CD4-positive, alpha-beta T cell treated with Interleukin-15 for 1 hour (primary cell): ENCODE data around the gene TMEM242.
"Not testable (repeated sequence)": the region's sequence is repeated elsewhere in the genome, so short reads cannot be mapped to it uniquely, and the experiment has no call there.

Experiments
- DNase-seq: peaks from one replicate; pipeline ENCODE4 v3.0.0-alpha.2; 2020

The TMEM242 gene

DNA sequence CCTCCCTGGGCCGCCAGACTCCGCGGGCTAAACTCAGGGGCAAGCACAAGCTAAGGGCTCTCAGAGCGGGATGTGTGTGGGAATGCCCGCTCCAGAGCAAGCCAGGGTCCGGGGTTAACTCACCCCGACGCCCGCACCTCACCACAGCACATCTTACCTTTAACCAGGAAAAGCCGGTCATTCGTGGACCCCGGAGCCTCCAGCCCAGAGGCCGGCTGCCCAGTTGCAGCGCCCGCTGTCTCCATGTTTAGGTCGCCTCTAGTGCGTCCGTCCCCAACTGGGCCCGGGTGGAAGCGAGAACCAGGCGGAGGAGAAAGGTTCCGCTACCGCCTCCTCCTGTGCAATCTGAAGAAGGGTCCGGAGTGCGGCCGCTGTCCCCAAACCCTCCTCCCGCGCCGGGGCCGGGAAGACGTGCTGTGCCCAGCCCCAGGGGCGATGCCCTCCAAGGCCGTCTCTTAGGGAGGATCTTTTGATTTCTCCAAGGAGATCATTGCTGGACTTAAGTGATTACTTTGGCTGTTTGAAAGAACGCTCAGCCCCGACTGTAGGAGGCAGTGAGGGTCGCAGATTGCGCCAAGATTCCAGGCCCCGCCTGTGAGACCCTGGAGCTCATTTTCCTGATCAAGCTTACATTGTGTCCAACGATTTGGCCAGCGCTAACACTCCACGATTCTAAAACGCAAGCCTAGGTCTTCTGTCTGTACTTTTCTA, at the start of gene TMEM242:
TSS of gene TMEM242 (minus strand) at position 265 of the 711 bp plus-strand sequence. CDS start at position 245, 20 bp downstream.
- DNase-seq, result peak; percentile 87

DNA sequence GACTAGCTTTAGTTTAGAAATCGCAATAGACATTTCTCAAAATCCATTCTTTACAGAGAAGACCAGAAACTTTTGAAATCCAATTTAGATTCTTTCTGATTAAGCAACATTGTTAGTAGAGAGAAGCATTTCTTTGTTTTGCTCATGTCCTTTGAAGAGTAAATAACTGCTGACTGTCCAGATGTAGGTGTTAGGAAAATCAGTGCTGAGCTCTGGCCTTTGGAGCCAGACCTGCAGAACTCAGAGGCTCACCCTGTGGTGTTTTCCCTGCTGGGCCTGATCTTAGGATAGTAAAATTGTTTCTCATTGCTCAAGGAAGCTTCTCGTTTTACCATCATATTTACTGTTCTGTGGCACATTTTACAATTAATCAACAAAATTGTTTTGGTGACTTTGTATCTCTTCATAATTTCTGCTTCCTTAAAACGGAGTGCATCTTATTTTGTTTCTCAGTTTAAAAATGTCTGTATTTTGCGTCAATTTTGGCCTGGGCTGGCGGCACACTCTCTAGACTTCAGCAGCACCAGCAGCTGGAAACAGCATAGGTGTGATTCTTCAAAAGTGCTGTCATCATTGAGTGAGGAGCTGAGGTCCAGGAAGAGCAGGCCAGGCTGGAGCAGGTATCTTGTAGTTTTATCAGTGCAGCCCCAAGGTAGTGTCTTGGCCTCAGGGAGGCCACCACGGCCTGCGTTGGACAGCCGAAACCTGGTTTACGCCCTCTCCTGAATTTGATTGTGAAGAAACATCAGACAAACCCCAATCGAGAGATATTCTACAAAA, 49.4 kb upstream of the TMEM242 start:
- no peak for DNase-seq

DNA sequence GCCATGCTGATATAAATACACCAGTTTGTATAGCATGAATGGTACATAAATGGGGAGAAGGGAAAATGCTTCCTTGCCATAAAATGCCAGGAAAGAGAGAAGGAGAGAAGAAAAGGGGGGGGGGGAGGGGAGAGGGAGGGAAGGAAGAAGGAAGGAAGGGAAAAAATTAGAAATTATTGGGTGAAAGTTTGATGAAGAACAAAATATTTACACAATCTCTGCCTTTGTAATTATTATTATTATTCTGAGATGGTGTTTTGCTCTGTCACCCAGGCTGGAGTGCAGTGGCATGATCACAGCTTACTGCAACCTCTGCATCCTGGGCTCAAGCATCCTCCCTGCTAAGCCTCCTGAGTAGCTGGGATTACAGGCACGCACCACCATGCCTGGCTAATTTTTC, 47.4 kb upstream of the TMEM242 start:
- no peak for DNase-seq

DNA sequence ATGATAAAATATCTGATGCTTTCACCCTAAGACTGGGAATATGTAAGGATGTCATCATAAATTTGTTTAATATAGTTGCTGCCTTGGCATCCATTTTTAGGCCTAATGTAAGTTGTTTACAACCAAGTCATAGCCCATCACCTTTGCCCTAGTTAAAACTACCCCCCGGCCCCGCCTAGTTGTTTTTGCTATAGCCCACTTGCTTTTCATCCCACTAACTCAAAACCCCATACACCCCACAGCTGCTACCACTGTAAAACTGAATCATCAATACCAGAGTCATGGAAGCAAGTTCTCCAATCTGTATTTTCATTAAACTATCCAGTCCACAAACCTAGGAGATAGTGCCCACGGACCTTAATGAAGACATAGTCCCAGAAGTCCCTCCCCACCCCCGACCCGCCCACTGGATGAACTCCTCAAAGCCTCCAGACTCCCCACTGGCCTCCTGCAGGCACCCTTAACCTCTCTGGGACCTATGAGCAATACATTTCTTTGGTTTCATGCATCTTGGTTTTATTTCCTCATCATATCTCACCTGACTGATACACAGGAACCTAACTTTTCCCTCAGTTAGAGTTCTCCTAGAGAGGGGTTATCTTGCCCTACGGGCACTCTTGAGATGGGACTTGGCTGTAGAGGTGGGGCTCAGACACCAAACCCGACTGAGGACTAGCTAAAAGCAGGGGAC, 45.2 kb upstream of the TMEM242 start:
- DNase-seq, result no peak

DNA sequence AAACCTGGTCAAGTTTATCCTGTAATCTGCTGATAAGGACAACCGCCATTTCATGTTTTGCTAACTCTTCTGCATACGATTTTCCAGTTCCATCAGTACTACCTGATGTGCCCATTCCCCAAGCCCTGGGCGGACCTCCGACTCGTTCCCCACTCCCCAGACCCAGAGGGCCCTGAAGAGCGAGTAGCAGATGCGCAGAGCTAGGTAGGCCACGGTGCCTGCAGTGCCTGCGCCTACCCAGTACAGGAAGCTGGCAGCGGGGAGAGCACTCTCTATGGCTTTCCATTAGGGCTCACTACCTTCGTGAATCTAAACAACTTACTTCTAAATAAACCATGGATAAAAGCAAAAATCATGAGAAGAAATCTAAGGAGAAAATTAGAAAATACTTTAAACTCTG, 43.3 kb upstream of the TMEM242 start:
- no peak for DNase-seq

DNA sequence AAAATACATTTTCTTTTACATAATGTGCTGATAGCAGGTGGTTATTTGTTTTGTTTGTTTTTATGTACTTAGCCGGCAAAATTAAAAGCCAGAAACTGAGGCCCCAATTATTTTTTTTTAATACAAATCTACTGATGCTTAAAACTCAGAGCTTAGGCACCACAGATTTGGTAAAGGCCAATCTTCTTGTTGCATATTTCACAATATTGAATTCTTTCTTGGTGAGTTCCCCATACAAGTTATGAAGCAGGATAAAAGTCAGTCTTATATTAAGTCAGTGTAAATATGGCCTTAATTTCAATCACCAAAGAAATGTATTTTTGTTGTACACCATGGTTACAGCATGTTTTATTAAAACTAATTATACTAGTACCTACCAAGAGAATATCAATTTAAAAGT, 41.4 kb upstream of the TMEM242 start:
- DNase-seq, result no peak

DNA sequence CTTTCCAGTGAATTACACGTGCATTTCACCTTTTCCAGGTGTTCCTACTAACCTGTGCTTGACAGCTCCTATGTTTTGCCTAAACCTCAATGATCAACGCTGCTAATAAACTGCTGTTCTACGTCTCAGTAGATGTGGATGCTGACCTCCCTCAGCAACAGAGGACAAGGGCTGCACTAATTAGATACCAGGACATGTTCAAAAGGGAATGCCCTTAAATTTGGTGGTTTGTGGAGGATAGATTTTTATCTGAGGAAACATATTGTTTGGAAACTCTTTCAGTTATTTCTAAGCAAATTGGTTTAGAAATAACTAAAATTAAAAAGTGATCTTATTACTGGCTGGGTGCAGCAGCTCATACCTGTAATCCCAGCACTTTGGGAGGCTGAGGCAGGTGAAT, 38.6 kb upstream of the TMEM242 start:
- no peak for DNase-seq

DNA sequence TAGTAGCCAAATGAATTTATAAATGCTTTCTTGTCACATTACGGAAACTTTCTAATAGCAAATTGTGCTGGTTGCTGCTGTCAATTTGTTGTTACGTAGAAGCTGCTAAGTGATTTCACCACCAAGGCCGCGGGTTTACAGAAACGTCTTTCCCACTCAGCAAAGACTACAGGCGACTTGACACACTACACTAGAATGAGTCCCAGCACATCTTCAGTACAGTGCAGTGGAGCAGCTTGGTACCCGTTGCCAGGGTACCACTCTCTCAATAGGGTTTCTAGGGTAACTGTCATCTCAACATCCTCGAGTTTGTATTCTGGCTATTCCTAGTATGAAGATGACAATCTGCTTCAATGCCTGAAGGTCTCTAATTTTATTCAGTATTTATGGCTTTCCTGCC, 35.0 kb upstream of the TMEM242 start:
- DNase-seq, result no peak

DNA sequence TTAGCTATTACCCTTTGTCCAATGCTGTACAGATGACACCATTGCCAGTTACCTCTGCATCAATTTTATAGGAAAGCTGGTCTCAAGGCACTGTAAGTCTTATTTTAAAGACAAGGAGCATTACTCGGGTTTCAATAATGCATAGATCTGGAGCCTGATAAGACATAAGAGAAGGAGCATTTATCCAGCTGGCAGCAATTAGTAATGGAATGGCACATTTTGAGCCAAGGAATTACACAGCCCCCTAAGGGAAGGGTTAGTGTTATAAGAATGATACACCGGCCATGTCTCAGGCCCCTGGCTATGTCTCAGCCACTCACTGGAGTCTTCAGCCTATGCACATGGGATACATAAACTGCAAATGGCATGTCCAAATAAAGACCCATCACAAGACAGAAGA, 23.1 kb upstream of the TMEM242 start:
- no peak for DNase-seq

DNA sequence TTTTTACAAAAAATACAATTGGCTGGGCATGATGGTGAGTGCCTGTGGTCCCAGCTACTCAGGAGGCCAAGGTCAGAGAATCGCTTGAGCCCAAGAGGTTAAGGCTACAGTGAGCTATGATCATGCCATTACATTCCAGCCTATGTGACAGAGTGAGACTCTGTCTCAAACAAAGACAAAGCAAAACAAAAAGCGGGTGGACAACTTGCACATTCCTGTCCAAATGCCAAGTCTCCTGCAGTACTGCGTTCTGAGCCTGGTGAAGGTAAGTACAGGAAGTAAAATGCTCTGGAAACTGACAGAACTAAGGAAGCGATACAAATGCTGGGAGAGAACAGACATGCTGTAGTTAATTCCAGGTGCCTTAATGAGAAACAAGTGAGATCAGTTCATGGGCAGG, 20.4 kb upstream of the TMEM242 start:
- no peak for DNase-seq

DNA sequence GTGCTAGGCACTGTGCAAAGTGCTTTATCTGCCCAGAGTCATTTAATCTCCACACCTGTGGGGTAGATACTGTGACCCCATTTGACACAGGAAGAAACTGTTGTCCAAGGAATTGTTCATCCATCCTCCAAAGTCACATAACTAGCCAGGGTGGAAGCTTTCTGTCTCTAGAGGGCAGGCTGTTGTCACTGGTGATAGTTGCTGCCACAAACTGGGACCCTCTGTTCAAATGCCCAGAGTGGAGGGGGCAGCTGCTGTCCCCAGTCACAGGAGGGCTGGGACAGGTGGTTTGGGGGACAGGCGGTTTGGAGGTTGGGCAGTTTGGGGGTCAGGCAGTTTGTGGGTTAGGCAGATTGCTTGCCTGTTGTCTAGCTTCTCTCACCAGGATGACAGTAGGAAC, 16.1 kb upstream of the TMEM242 start:
- DNase-seq, result no peak

DNA sequence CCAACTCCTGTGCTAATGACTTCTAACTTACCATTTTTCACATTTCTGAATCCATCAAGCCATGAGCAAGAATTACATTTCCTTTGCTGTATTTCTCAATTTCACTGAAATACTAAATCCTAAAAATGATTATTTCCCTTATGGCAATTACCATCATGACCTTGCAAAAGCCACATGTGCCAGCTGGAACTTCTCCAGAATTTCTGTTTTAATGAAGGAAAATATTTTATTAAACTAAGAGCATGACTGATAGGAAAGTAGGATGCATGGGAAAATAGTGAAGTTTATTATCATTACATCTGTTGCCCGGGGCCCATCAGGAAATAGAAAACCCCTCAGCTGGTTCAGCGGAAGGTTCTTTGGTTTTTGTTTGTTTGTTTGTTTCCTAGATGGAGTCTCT, 14.4 kb upstream of the TMEM242 start:
- no peak for DNase-seq

DNA sequence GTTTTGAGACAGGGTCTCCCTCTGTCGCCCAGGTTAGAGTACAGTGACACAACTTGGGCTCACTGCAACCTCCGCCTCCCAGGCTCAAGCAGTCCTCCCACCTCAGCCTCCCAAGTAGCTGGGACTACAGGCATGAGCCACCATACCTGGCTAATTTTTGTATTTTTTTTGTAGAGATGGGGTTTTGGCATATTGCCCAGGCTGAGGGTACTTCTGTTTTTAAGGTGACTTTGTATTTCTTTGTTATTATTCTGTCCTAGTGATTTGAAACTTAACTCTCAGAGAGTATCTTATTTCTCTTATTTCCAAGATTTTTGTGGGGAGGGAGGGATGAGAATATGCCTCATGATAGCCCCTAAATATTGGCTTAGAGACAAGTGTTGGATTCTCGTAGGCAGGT, 14.0 kb upstream of the TMEM242 start:
- DNase-seq, result not testable (repeated sequence)

DNA sequence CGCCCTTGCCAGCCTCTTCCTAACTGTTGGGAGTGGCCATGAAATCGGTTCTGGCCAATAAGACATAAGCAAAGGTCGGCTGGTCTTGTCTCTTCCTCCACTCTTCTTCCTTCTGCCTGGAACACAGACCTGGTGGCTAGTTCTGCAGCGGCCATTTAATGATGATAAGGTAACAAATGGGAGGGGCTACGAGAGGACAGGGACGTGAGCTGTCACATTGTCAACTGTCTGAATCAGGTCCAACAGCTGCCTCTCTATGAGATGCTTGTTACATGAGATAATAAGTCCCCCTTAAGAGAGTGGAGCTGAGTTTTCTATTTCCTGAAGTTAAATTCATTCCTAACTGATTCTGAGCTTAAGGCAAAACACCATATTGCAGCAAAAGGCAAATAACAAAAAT, 12.5 kb upstream of the TMEM242 start:
- no peak for DNase-seq

DNA sequence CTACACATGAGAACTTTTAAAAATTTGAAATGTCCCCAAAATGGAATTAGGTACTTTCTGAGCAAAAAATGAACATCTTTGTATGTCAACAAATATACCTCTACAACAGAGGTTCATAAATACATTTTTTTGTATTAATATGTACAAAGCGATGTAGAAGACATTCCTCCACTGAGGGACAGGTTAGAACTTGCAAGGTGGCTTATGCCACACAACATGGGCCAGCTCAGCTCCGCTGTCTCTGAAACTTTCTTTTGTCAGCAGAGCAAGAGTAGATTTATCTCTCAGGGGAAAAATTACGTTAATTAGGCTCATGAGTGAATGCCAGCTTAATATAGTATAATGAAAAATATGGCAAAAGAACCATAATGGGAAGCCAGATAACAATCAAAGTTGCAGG, 10.6 kb upstream of the TMEM242 start:
- no peak for DNase-seq

DNA sequence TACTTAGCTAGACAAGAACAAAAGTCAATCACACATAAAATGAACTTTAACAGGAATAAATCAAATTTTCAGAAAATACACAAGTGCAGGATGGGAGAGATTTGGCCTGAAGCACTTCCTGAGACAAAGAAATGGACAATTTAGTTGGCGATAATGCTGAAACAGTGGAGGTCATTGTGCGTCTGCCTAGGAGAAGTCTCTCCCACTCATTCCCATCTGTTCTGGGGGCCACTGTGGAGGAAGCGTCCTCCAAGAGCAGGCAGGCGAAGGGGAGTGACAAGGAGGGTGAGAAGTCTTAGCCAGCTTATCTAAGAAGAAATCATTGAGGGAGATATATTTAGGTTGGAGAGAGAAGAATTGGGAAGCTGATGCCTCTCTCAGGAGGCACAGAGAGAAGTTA, 10.2 kb upstream of the TMEM242 start:
- DNase-seq, result no peak

DNA sequence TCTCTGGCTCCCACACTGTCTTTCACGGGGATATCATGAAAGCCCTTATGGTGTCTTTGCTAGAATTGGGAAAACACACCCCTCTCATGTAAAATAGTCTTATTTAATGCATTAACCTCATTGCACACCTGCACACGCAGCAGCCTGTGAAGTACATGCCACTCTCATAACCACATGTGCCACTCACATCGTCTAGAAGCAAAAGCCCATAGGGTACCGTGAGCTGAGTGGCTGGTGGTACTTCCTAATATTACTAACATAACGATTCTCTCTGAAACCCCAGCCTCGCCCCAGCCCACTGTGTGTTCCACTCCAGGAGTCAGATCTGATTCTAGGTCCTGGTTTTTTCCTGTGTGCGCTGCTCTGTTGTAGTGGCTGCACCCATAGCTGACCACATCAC, 9.5 kb upstream of the TMEM242 start:
- no peak for DNase-seq

DNA sequence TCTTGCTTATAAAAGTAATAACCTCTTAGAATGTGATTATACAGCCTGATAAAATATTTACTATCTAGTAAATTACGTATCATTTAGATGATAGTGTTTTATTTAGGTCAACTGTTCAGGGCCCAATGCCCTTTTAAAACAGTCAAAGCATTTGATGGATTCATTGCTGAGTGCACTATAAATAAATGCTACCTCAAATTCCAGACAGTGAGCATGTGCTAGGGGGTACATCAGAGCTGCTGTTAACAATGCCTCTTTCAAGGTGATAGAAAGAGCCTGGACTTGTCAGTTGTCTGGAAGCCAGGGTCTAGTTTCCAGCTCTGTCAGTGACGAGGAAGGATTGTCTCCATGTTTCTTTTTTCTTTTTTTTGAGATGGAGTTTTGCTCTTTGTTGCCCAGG, 7.5 kb upstream of the TMEM242 start:
- DNase-seq, result no peak

DNA sequence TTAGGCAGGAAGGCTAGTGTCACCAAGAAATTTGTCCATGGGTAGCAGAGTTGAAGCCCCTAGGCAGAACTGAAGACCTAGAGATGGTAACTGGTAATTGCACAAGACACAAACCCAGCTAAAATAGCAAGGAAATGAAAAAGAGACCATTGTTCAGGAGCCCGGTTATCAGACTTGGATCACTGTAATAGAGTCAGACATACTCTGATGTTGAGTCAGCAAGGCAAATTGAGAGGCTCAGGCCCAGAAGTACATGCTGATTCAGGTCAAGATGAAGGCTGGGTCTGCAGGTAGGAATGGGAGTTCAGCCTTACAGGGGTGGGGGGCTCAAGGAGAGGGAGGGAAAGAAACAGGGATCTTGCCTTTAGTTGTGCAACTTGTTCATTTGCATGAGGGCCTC, 6.5 kb upstream of the TMEM242 start:
- DNase-seq, result no peak

DNA sequence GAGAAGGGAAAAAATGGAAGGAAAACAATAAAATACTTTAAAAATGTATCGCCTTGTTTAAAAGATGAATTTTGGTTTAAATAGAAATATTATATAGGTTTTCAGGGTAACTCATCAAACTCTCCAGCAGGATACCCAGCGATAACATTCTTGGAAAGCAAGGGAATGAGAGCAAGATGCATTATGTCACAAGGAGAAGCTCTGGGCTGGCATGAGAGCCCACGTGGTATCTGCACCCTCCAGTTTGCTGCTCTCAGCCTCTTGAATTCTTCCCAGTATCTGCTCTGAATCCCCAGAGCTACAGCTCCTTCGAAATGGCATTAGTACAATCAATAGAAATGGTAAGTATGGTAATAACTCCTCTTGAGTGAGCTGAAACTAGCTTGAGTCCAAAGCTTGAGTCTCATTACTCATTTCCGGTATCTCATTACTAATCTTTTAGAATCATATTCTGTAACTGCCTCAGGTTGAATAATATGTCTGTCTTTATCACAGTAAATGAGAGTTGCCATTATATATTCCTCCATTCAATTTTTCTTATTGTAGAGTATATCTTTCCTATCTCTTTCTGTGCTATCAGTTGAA, 4.9 kb upstream of the TMEM242 start:
- DNase-seq, result no peak

DNA sequence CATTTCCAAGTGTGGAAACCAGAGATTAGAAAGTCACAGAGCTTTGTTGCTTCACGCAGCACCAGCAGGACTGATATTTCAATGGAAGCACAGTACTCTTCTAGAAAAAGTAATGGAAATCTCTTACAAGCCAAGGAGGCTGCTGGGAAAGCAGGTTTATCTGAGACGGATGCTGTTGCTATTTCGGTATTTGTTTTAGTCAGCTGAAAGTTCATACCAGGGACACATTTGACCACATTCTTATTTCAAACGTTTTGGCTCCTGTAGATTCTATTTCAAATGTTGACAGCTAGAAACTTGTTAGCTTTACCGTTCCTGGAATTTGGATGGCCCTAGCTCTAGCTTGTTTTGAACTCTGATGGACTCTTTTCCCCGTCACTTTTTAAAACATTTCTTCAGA, 3.7 kb upstream of the TMEM242 start:
- DNase-seq, result no peak

DNA sequence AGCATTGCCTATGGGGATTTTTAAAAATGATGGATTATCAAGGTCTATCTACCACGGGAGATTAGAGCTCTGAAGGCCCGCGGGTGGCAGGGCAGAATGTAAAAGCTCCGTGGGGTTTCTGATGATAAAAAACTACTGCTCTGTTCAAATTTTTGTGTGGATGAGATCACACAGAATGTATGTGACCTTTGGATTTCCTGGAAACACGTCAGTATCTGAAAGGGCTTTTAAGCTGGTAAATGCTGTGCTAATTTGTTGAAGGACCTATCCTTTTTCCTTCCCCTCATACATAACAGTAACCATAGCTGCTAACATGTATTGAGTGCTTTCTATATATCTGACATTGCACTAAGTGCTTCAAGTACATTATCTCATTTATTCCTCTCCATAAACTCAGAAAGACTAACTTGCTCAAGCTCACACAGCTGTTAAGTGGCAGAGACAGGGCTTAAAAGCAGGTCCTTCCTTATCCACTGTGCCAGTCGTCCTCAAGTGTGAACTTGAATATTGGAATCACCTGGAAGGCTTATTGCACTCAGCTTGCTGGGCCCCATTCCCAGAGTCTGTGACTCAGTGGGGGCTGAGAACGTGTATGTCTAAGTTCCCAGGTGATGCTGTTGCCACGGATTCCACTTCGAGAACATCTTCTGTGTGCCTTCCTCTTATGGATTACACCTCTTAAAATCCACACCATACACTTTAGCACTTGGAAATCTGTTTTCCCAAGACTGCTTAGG, 1.9 kb upstream of the TMEM242 start:
- DNase-seq, result no peak

DNA sequence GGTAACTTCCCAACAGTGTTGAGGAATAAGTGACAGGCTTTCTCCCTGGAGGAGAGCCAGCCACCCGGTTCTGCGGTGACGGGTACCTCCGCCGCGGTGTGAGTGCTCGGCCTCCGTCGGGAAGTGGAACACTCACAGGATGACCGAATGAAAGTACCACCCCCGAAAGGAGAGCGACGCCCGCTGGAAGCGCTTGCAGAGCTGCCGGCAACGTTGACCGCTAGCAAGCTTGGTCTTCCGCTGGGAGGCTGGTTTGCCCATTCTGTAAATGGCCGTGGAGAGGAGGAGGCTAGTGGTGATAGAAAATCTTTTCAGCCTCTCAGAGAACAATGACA, 614 bp upstream of the TMEM242 start:
- peak; percentile 47 for DNase-seq
